ENCODE measurements around the gene CCL11. TPM values are rescaled to one million over a fixed set of nuclear protein-coding genes. Genes with fewer than 3 reads are reported as not detected.
"Not testable (repeated sequence)": the region's sequence is repeated elsewhere in the genome, so short reads cannot be mapped to it uniquely, and the experiment has no call there.

The CCL11 gene
- total RNA-seq, 2 experiments from 2014 or later: not detected

DNA sequence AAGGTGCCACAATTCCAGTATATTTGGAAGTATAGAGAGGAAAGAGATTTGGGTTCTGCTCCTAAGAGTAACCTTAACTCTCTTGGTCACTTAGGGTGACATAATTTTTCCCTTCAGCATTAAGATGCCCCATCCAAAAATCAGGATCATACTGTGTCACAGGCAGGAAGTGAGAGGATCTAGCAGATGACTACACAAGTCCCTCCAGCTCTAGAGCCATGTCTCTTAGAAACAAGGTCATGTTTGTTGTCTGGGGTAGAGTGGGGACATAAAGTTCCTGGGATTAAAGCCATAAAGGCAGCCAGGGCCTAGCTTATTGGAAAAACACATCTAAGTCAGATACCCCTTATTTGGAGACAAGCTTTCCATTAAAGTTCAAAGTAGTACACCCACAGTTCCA is 36.4 kb downstream of the CCL11 start:
- intact Hi-C loops (cut with micrococcal nuclease; ENCODE audit: unreplicated experiment): no loop called here
- no peak overlapping the region for H3K27ac ChIP-seq (ENCODE audit: low read depth, low read length, poor library complexity, severe bottlenecking)
- H3K4me3 ChIP-seq (ENCODE audit: low read depth, low read length, poor library complexity, severe bottlenecking): no peak overlapping the region
- DNase-seq (ENCODE audit: low spot score): no peak
- H4K20me1 ChIP-seq (ENCODE audit: insufficient read depth, low read length): no peaks in the 10 kb centered on the region
- TF ChIP-seq, protein P1, sequence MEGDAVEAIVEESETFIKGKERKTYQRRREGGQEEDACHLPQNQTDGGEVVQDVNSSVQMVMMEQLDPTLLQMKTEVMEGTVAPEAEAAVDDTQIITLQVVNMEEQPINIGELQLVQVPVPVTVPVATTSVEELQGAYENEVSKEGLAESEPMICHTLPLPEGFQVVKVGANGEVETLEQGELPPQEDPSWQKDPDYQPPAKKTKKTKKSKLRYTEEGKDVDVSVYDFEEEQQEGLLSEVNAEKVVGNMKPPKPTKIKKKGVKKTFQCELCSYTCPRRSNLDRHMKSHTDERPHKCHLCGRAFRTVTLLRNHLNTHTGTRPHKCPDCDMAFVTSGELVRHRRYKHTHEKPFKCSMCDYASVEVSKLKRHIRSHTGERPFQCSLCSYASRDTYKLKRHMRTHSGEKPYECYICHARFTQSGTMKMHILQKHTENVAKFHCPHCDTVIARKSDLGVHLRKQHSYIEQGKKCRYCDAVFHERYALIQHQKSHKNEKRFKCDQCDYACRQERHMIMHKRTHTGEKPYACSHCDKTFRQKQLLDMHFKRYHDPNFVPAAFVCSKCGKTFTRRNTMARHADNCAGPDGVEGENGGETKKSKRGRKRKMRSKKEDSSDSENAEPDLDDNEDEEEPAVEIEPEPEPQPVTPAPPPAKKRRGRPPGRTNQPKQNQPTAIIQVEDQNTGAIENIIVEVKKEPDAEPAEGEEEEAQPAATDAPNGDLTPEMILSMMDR (conservative IDR thresholded peaks at IDR 0.05; ENCODE audit: low read length): no peak
- TF ChIP-seq EZH2phosphoT487 (IDR thresholded peaks at IDR 0.05; ENCODE audit: borderline replicate concordance, low read depth, low read length): no peak
- ChIA-PET CTCF (ENCODE audit: unreplicated experiment) (no interaction called here), POLR2A (no interaction called here)
- no peaks in the 10 kb centered on the region for H3K4me1 ChIP-seq (ENCODE audit: insufficient read depth, low read length, poor library complexity, severe bottlenecking)
- H3K36me3 ChIP-seq (ENCODE audit: insufficient read depth, low read length): no peaks in the 10 kb centered on the region
- no peaks in the 10 kb centered on the region for H3K9me2 ChIP-seq (ENCODE audit: insufficient read depth, low read length)
- no peaks in the 10 kb centered on the region for H3K9me3 ChIP-seq (ENCODE audit: low read length)
- H3K79me2 ChIP-seq (ENCODE audit: insufficient read depth, low read depth, low read length): no peaks in the 10 kb centered on the region
- no peak overlapping the region for H3K4me2 ChIP-seq (ENCODE audit: low read length)
- H2AFZ ChIP-seq (ENCODE audit: low read length): no peak overlapping the region
- no TSS peak for BruUV-seq (replicated peaks)

DNA sequence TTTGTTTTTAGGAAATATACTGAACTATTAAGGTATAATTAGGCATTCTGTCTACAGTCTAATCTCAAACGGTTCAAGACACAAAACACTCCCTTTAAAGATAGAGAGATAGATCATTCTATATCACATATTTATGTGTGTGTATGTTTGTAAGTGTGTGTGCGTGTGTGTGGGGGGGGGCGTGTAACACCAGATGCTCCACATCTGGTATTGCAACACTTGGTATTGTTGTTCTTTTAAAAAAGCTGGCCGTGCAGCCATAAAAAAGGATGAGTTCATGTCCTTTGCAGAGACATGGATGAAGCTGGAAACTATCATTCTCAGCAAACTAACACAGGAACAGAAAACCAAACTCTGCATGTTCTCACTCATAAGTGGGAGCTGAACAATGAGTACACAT is 42.0 kb downstream of the CCL11 start:
- H3K79me2 ChIP-seq (ENCODE audit: insufficient read depth, low read depth, low read length); DNase-seq (ENCODE audit: low spot score); BruUV-seq (replicated peaks); CTCF ChIA-PET (ENCODE audit: unreplicated experiment); H3K27ac ChIP-seq (ENCODE audit: low read depth, low read length, poor library complexity, severe bottlenecking); H2AFZ ChIP-seq (ENCODE audit: low read length); H4K20me1 ChIP-seq (ENCODE audit: insufficient read depth, low read length); H3K4me3 ChIP-seq (ENCODE audit: low read depth, low read length, poor library complexity, severe bottlenecking); H3K4me2 ChIP-seq (ENCODE audit: low read length); intact Hi-C loops (cut with micrococcal nuclease; ENCODE audit: unreplicated experiment); H3K9me3 ChIP-seq (ENCODE audit: low read length); H3K9me2 ChIP-seq (ENCODE audit: insufficient read depth, low read length); H3K4me1 ChIP-seq (ENCODE audit: insufficient read depth, low read length, poor library complexity, severe bottlenecking); H3K36me3 ChIP-seq (ENCODE audit: insufficient read depth, low read length): not testable (repeated sequence)
- POLR2A ChIA-PET: interaction anchor here (0.6 kb wide), 1 partner anchor 19 kb away, joined by 3 read pairs; no protein-coding TSS in a partner anchor

DNA sequence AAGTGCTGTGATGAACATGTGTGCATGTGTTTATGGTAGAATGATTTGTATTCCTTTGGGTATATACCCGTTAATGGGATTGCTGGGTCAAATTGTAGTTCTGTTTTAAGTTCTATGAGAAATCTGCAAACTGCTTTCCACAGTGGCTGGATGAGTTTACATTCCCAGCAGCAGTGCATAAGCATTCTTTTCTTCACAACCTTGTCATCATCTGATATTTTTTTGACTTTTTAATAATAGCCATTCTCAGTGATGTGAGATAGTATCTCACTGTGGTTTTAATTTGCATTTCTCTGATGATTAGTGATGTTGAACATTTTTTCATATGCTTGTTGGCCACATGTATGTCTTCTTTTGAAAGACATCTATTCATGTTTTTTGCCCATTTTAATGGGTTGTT is 52.2 kb downstream of the CCL11 start:
- Histone ChIP-seq H3K4me3 (ENCODE audit: low read depth, low read length, poor library complexity, severe bottlenecking) (no peak overlapping the region), H3K9me3 (ENCODE audit: low read length) (no peaks in the 10 kb centered on the region), H4K20me1 (ENCODE audit: insufficient read depth, low read length) (no peaks in the 10 kb centered on the region), H3K4me2 (ENCODE audit: low read length) (no peak overlapping the region), H3K9me2 (ENCODE audit: insufficient read depth, low read length) (no peaks in the 10 kb centered on the region), H3K79me2 (ENCODE audit: insufficient read depth, low read depth, low read length) (no peaks in the 10 kb centered on the region), H3K36me3 (ENCODE audit: insufficient read depth, low read length) (no peaks in the 10 kb centered on the region), H2AFZ (ENCODE audit: low read length) (no peak overlapping the region), H3K4me1 (ENCODE audit: insufficient read depth, low read length, poor library complexity, severe bottlenecking) (no peaks in the 10 kb centered on the region), H3K27ac (ENCODE audit: low read depth, low read length, poor library complexity, severe bottlenecking) (no peak overlapping the region)
- TF ChIP-seq, protein P1 (conservative IDR thresholded peaks at IDR 0.05; ENCODE audit: low read length): no peak
- TF ChIP-seq EZH2phosphoT487 (IDR thresholded peaks at IDR 0.05; ENCODE audit: borderline replicate concordance, low read depth, low read length): no peak
- intact Hi-C loops (cut with micrococcal nuclease; ENCODE audit: unreplicated experiment): loop anchor here (10.0 kb wide), 1 partner anchor 73 kb away; no protein-coding TSS in a partner anchor
- BruUV-seq (replicated peaks): no TSS peak
- POLR2A ChIA-PET: no interaction called here
- CTCF ChIA-PET (ENCODE audit: unreplicated experiment): no interaction called here
- DNase-seq (ENCODE audit: low spot score): no peak

Other genes starting within 250 kb of the CCL11 start
- gene CCL2, start 30.5 kb upstream of the CCL11 start, total RNA-seq (2014; rRNA removed; shearing (Covaris generic)): not detected in 2 replicates
- gene CCL2, start 30.5 kb upstream of the CCL11 start, total RNA-seq (2022): not detected in 2 replicates
- gene CCL7, start 15.5 kb upstream of the CCL11 start, total RNA-seq (2014; rRNA removed; shearing (Covaris generic)): not detected in 2 replicates
- gene CCL7, start 15.5 kb upstream of the CCL11 start, total RNA-seq (2022): not detected in 2 replicates
- gene CCL8, start 33.7 kb downstream of the CCL11 start, total RNA-seq (2014; rRNA removed; shearing (Covaris generic)): not detected in 2 replicates
- not detected in 2 replicates for gene CCL8, start 33.7 kb downstream of the CCL11 start, total RNA-seq (2022)
- gene CCL13, start 70.7 kb downstream of the CCL11 start, total RNA-seq (2014; rRNA removed; shearing (Covaris generic)): not detected in 2 replicates
- not detected in 2 replicates for gene CCL13, start 70.7 kb downstream of the CCL11 start, total RNA-seq (2022)
- not detected in 2 replicates for gene CCL1, start 77.5 kb downstream of the CCL11 start, total RNA-seq (2014; rRNA removed; shearing (Covaris generic))
- not detected in 2 replicates for gene CCL1, start 77.5 kb downstream of the CCL11 start, total RNA-seq (2022)